Right lobe of liver (tissue), 6 donors: ENCODE results near the gene RNF152. TPM values are rescaled to one million over a fixed set of nuclear protein-coding genes. Genes with fewer than 3 reads are reported as not detected.

ENCODE experiments used
- ATAC-seq, 4 donors: fragments of 200-7000 bp; cut with Tn5 transposase; one replicate each; pipeline ENCODE4 v1.9.1; 2020; ENCODE audit warnings: mild to moderate bottlenecking in 4 of 4, moderate library complexity in 4 of 4
- DNase-seq, 3 donors: peaks; one replicate each; pipeline ENCODE4 v3.0.0-alpha.2; 2020
- H3K27ac ChIP-seq, 3 donors: fragments of 200-600 bp; one replicate each; pipeline ENCODE4 v1.8.0; 2022
- H3K27me3 ChIP-seq, 2 donors: fragments of 200-600 bp; one replicate each; pipeline ENCODE4 v1.8.0; 2022
- H3K36me3 ChIP-seq, 4 donors: fragments of 200-600 bp; sonication (generic) in 1 of 4; one replicate each; pipeline versions ENCODE4 v1.5.1 to v1.8.0; 2017 to 2022; ENCODE audit warnings: control low read depth in 1 of 4
- H3K4me1 ChIP-seq, 4 donors: fragments of 200-600 bp; sonication (generic) in 1 of 4; one replicate each; pipeline versions ENCODE4 v1.5.1 to v1.8.0; 2017 to 2022; ENCODE audit warnings: control low read depth in 1 of 4
- H3K4me3 ChIP-seq, 3 donors: fragments of 200-600 bp; one replicate each; pipeline ENCODE4 v1.8.0; 2022
- H3K9me3 ChIP-seq, 4 donors: fragments of 200-600 bp; sonication (generic) in 1 of 4; one replicate each; pipeline versions ENCODE4 v1.5.1 to v1.8.0; 2017 to 2022; ENCODE audit warnings: control low read depth in 1 of 4
- CTCF ChIP-seq, 4 donors: fragments of 200-600 bp in 3 of 4; fragments of 450-650 bp in 1 of 4; IDR thresholded peaks; one replicate each; pipeline versions ENCODE4 v1.5.1 to v1.8.0; 2016 to 2022; ENCODE audit warnings: antibody characterized with exemption in 4 of 4, mild to moderate bottlenecking in 2 of 4
- POLR2A ChIP-seq: fragments of 450-650 bp; IDR thresholded peaks from one replicate; pipeline ENCODE4 v1.6.1; 2017; ENCODE audit warnings: antibody characterized with exemption, mild to moderate bottlenecking
- WGBS: methylation state at CpG from one replicate; pipeline ENCODE4 v1.1.6; 2018; ENCODE audit warnings: low coverage, low lambda C conversion rate; ENCODE audit not compliant: insufficient coverage; ENCODE audit errors: missing lambda C conversion rate; 5-methylcytosine and 5-hydroxymethylcytosine counted together
- intact Hi-C, 2 donors: fragments of 100-400 bp; cut with DNase I; formaldehyde crosslinking; loops; one replicate each; pipeline versions ENCODE4 v1.11.2 to v1.14.1; 2022
- total RNA-seq, 6 experiments: library from RNA; depleted of rRNA in 2 of 6; stranded (reverse); fragments of >200 nt in 2 of 6; fragmentation: NEBNext Ultra II Directional in 3 of 6; extraction: Animal tissue kit (Norgen Biotek cat#: 25700) in 3 of 6; gene quantifications; one replicate each; pipeline versions ENCODE4 v1.1.0 to v1.2.4, GENCODE V29; 2016 to 2023
- donor health status: DM: no; HTN: yes; CAD: no.
- donor health status: DM: no; HTN: no; CAD: no.
- donor health status: DM: no; HTN: no; CAD: no.
- donor health status: DM: no; HTN: yes; CAD: no.
- donor health status: DM: no; HTN: yes; CAD: no.

RNF152 gene
- total RNA-seq, 6 experiments from 2014 or later: 19.5 to 101 (median 54.1) TPM

GRCh38 chr18:61766266-61766884, 126.4 kb downstream of the RNF152 start:
- TF ChIP-seq CTCF (IDR thresholded peaks at IDR 0.05): no peak
- TF ChIP-seq POLR2A: no peak
- H3K9me3 ChIP-seq: no peaks in the 10 kb centered on the region
- 64% methylated on average over 2 of the region's 2 CpGs for WGBS
- DNase-seq (no peak), ATAC-seq (no peak)
- H3K36me3 ChIP-seq: no peaks in the 10 kb centered on the region
- peaks cover 0 to 10% (median 3%) of the 10 kb centered on the region in 4 donors for H3K4me1 ChIP-seq
- no peak overlapping the region for H3K27ac ChIP-seq
- intact Hi-C loops: no loop called here
- H3K27me3 ChIP-seq: no peaks in the 10 kb centered on the region
- H3K4me3 ChIP-seq: no peak overlapping the region

GRCh38 chr18:61765097-61765496, 127.7 kb downstream of the RNF152 start:
- Histone ChIP-seq H3K4me1 (peaks cover 0 to 3% (median 0%) of the 10 kb centered on the region in 4 donors), H3K4me3 (no peak overlapping the region), H3K36me3 (no peaks in the 10 kb centered on the region), H3K9me3 (no peaks in the 10 kb centered on the region), H3K27ac (no peak overlapping the region), H3K27me3 (no peaks in the 10 kb centered on the region)
- 64% methylated on average over 5 of the region's 6 CpGs for WGBS
- intact Hi-C loops: no loop called here
- DNase-seq (no peak), ATAC-seq (no peak)
- TF ChIP-seq POLR2A (no peak), CTCF (IDR thresholded peaks at IDR 0.05) (no peak)

GRCh38 chr18:61764381-61764780, 128.4 kb downstream of the RNF152 start:
- no peak overlapping the region for H3K27ac ChIP-seq

GRCh38 chr18:61761875-61762274, 130.9 kb downstream of the RNF152 start:
- Histone ChIP-seq H3K27me3 (no peaks in the 10 kb centered on the region), H3K4me3 (no peak overlapping the region), H3K4me1 (no peaks in the 10 kb centered on the region), H3K27ac (no peak overlapping the region), H3K36me3 (no peaks in the 10 kb centered on the region), H3K9me3 (no peaks in the 10 kb centered on the region)
- intact Hi-C loops: no loop called here
- TF ChIP-seq CTCF (IDR thresholded peaks at IDR 0.05) (no peak), POLR2A (no peak)
- DNase-seq (no peak), ATAC-seq (no peak)

More at GRCh38 chr18:61764381-61764780, 128.4 kb downstream of the RNF152 start:
- Histone ChIP-seq H3K9me3 (no peaks in the 10 kb centered on the region), H3K4me3 (no peak overlapping the region), H3K4me1 (no peaks in the 10 kb centered on the region), H3K27me3 (no peaks in the 10 kb centered on the region), H3K36me3 (no peaks in the 10 kb centered on the region)
- TF ChIP-seq CTCF (IDR thresholded peaks at IDR 0.05): no peak
- TF ChIP-seq POLR2A: no peak
- intact Hi-C loops: no loop called here
- no peak for ATAC-seq
- no peak for DNase-seq
- WGBS: 61% methylated on average over 2 of the region's 2 CpGs
